Stimulated activated CD4-positive, alpha-beta T cell treated with anti-CD3 and anti-CD28 coated beads, Interleukin-12 subunit alpha, Interleukin-12 subunit beta, amount 100 ng/mL, for 48 hours (primary cell): ENCODE results near the gene SLC6A8.
A peak's percentile ranks its signal among the peaks of the same experiment; 100 is the strongest.
"Not testable (repeated sequence)": the region's sequence is repeated elsewhere in the genome, so short reads cannot be mapped to it uniquely, and the experiment has no call there.

Source experiments
- DNase-seq, 3 donors: peaks; one replicate each; pipeline ENCODE4 v3.0.0-alpha.2; 2020; ENCODE audit warnings: low read depth in 2 of 3, low spot score in 1 of 3

The SLC6A8 gene

DNA sequence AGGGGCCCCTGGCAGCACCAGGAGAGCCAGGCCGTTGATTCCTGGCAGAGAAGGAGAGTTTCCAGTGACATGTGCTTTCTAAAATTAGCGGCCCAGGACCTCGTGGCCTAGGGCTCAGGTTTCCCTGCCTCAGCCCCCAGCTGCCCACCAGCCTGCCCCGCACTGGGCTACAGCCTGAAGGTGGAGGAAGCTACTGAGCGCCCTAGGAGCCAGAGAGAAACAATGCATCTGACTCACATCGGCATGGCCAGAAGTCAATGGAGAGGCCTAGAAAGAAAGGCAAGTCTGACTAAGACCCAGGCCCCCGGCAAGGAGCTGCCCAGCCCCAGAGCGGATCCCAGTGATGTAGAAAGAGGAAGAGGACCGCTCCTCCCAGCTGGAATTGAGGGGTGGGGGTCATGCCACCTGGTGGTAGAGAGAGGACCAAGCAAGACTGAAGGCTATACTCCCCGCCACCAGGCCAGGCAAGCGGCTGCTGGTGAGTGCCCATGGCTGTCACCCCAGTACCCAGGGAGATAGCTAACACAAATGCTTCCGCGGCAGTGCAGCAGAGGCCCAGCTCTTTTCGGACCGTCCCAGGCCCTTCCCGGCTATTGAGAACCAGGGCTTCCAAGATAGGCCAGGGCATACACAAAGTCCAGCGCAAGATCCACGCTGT, 17.8 kb downstream of the SLC6A8 start:
- not testable (repeated sequence) for DNase-seq

- no peak for DNase-seq
Measured at GRCh38 chrX:153706799-153707198, 19.1 kb downstream of the SLC6A8 start.

GRCh38 chrX:153707406-153707805, 19.7 kb downstream of the SLC6A8 start:
- no peak for DNase-seq

- peak in 1 of 3 donors; percentile 33 for DNase-seq
Measured at GRCh38 chrX:153708415-153708814, 20.7 kb downstream of the SLC6A8 start.

DNA sequence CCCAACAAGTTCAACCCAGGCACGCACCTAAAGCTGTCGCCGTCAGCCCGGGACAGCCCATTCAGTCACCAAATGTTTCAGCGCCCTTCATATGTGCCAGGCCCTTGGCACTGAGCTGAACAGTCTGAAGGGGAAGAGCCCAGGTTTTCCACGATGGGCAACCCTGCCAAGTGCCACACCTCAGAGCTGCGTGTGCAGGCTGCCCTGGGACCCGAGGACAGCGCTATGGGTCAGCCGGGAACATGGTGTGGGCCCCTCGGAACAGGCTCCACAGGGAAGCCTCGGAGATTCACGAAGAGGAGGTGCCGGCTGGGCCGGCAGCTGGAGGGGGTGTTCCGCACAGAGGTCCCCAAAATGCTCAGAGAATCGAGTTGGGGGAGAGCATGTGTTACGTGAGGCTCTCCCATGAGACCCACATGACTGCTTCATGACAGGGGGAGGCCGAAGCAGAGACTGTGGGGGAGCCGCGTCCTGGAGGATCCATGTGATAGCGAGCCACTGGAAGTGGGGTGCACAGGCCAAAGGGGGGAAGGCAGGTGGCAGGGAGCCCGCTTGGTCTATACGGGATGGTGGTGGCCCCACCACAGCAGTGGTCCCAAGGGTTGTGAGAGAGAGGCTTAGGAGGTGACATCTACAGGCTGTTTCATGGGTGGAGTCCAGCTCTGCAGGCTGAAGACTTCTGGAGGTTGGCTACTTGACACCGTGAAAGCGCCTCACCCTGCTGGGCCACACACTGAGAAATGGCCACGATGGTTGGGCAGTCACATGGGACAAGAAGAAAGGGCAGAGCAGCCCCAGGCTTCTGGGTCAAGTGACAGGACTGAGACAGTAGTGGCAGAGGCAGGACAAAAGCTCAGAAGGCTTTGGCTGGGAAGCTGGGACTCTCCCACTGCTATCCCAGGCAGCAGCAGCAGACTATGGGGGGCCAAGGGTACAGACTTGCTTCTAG, 22.3 kb downstream of the SLC6A8 start:
- DNase-seq = no peak

GRCh38 chrX:153714256-153714655, 26.5 kb downstream of the SLC6A8 start:
- DNase-seq = no peak

GRCh38 chrX:153717445-153717844, 29.7 kb downstream of the SLC6A8 start:
- no peak for DNase-seq

- no peak for DNase-seq
Measured at GRCh38 chrX:153719238-153719637, 31.5 kb downstream of the SLC6A8 start.

DNA sequence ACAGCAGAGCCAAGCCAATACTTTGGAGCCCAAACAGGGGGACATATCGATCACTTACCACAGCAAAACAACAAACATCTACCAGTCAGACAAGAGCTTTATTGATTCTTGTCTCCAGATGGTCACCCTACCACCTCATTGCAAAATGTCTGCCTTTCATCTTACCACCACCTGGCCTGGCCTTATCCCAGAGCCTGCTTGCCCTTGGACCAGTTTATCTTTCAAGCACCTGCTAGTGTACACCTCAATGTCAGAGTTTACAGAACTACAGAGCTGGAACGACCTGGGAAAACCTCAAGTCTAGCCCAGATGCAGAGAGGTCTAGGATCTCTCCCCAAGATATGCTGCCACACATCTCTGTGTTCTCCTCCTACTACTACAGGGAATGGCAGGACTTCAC, 32.0 kb downstream of the SLC6A8 start:
- no peak for DNase-seq

DNA sequence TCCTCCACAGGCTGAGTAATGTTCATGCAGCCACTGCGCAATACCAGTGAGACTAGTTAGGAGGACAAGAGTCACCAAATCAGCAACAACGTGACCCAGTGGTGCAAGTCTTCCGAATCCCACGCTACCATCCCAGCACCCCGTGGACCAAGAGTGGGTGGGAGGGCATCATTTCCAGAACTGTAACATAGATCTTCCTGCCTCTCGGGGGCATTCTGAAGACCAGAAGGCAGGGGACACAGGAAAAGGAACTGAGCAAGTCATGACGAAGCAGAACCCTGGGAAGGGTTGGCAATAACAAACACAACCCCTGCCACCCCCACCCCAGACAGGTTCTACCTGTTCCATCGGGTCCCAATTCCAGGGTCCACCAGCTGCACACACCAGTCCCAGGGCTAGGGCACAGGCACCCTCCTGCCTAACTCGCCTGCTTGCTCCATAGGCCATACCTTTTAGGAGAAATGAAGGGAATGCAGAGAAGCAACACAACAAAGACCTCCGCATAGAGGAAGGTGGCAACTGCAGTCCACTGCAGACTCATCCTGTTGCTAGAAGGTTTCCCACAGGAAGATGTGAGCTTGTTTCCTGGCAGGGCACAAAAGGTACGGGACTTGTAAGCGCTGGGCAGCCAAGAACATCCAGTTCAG, 35.1 kb downstream of the SLC6A8 start:
- no peak for DNase-seq

- peak in 2 of 3 donors; percentile 24 to 57 for DNase-seq
Measured at GRCh38 chrX:153723351-153724251, 35.9 kb downstream of the SLC6A8 start.

- DNase-seq = peak; percentile 78 to 84 (median 78)
Measured at GRCh38 chrX:153724252-153725038, 36.7 kb downstream of the SLC6A8 start, which contains the start of the genes ABCD1 and BCAP31. ABCD1 (plus strand) TSS chrX:153724856; CDS start chrX:153725267, 411 bp downstream. BCAP31 (minus strand) TSS chrX:153724387; CDS start chrX:153723244, 1,143 bp downstream.

DNA sequence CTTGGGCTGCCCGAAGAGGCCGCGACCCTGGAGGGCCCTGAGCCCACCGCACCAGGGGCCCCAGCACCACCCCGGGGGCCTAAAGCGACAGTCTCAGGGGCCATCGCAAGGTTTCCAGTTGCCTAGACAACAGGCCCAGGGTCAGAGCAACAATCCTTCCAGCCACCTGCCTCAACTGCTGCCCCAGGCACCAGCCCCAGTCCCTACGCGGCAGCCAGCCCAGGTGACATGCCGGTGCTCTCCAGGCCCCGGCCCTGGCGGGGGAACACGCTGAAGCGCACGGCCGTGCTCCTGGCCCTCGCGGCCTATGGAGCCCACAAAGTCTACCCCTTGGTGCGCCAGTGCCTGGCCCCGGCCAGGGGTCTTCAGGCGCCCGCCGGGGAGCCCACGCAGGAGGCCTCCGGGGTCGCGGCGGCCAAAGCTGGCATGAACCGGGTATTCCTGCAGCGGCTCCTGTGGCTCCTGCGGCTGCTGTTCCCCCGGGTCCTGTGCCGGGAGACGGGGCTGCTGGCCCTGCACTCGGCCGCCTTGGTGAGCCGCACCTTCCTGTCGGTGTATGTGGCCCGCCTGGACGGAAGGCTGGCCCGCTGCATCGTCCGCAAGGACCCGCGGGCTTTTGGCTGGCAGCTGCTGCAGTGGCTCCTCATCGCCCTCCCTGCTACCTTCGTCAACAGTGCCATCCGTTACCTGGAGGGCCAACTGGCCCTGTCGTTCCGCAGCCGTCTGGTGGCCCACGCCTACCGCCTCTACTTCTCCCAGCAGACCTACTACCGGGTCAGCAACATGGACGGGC, 37.5 kb downstream of the SLC6A8 start:
- DNase-seq = no peak

GRCh38 chrX:153725832-153726285, 38.1 kb downstream of the SLC6A8 start:
- no peak for DNase-seq

GRCh38 chrX:153726286-153727122, 38.8 kb downstream of the SLC6A8 start:
- DNase-seq = no peak

GRCh38 chrX:153727123-153727931, 39.6 kb downstream of the SLC6A8 start:
- DNase-seq = no peak

- DNase-seq = no peak
Measured at GRCh38 chrX:153728095-153728494, 40.4 kb downstream of the SLC6A8 start.
